IPS DF 6.9 (cell line): ENCODE measurements around the gene ITPKB.

ENCODE experiments used
- DNase-seq: peaks from one replicate; pipeline ENCODE4 v3.0.0-alpha.2; 2013; ENCODE audit warnings: low read depth, low spot score
- H3K27ac ChIP-seq: one replicate; pipeline ENCODE4 v1.5.1; 2013; ENCODE audit warnings: low read length, control low read depth
- H3K27me3 ChIP-seq: 2 replicates; pipeline ENCODE4 v1.6.1; 2013; ENCODE audit warnings: mild to moderate bottlenecking, low read length; ENCODE audit not compliant: control insufficient read depth, insufficient read depth
- H3K36me3 ChIP-seq: 2 replicates; pipeline ENCODE4 v1.6.1; 2013; ENCODE audit warnings: low read length; ENCODE audit not compliant: control insufficient read depth, insufficient read depth
- H3K4me1 ChIP-seq: 2 replicates; pipeline ENCODE4 v1.6.1; 2013; ENCODE audit warnings: low read length; ENCODE audit not compliant: control insufficient read depth, insufficient read depth
- H3K4me3 ChIP-seq: 2 replicates; pipeline ENCODE4 v1.5.1; 2013; ENCODE audit warnings: mild to moderate bottlenecking, low read length
- H3K9me3 ChIP-seq: 2 replicates; pipeline ENCODE4 v1.6.1; 2013; ENCODE audit warnings: low read length, inconsistent platforms; ENCODE audit not compliant: control insufficient read depth, insufficient read depth
- WGBS: extraction: QIAGEN DNeasy Blood & Tissue Kit; methylation state at CpG from one replicate; pipeline ENCODE4 v1.1.7; 2013; ENCODE audit warnings: mixed read lengths, missing lambda C conversion rate; ENCODE audit not compliant: insufficient read length, insufficient coverage; 5-methylcytosine and 5-hydroxymethylcytosine counted together

ITPKB gene

GRCh38 chr1:226686440-226687425 lies 52.3 kb downstream of the ITPKB start:
- H3K4me1 ChIP-seq = 0 out of 2 replicates have a peak, but pooled peaks cover 3% of the 10 kb centered on the region
- no peak overlapping the region for H3K27ac ChIP-seq
- H3K27me3 ChIP-seq = no peaks in the 10 kb centered on the region
- H3K36me3 ChIP-seq = no peaks in the 10 kb centered on the region
- H3K4me3 ChIP-seq = no peak overlapping the region
- no peaks in the 10 kb centered on the region for H3K9me3 ChIP-seq
- no peak for DNase-seq
- WGBS = no CpG with 5 or more reads among the region's 12 CpGs

- peaks cover 11% of the 10 kb centered on the region; the same call in 1 of the 2 replicates for H3K4me1 ChIP-seq
- H3K4me3 ChIP-seq = no peak overlapping the region
- H3K27me3 ChIP-seq = no peaks in the 10 kb centered on the region; the same call in 1 of the 2 replicates
- H3K27ac ChIP-seq = no peak overlapping the region
- DNase-seq = no peak
- WGBS = no CpG with 5 or more reads among the region's 11 CpGs
- no peaks in the 10 kb centered on the region for H3K9me3 ChIP-seq
- no peaks in the 10 kb centered on the region for H3K36me3 ChIP-seq
Measured at GRCh38 chr1:226685196-226685820, 53.8 kb downstream of the ITPKB start.

- Histone ChIP-seq H3K4me3 (no peak overlapping the region), H3K27ac (no peak overlapping the region), H3K9me3 (no peaks in the 10 kb centered on the region), H3K27me3 (no peaks in the 10 kb centered on the region; the same call in 1 of the 2 replicates), H3K36me3 (no peaks in the 10 kb centered on the region), H3K4me1 (peaks cover 11% of the 10 kb centered on the region; the same call in 1 of the 2 replicates)
- DNase-seq = no peak
- no CpG with 5 or more reads among the region's 7 CpGs for WGBS
Measured at GRCh38 chr1:226684026-226684425, 55.1 kb downstream of the ITPKB start.

GRCh38 chr1:226682871-226683814 lies 55.9 kb downstream of the ITPKB start:
- no CpG with 5 or more reads among the region's 9 CpGs for WGBS
- no peaks in the 10 kb centered on the region; the same call in 1 of the 2 replicates for H3K27me3 ChIP-seq
- peaks cover 8% of the 10 kb centered on the region; the same call in 1 of the 2 replicates for H3K4me1 ChIP-seq
- no peak overlapping the region for H3K27ac ChIP-seq
- no peaks in the 10 kb centered on the region for H3K36me3 ChIP-seq
- DNase-seq = no peak
- no peak overlapping the region for H3K4me3 ChIP-seq
- H3K9me3 ChIP-seq = no peaks in the 10 kb centered on the region

GRCh38 chr1:226681652-226682493 lies 57.2 kb downstream of the ITPKB start:
- H3K9me3 ChIP-seq = no peaks in the 10 kb centered on the region
- H3K36me3 ChIP-seq = no peaks in the 10 kb centered on the region
- DNase-seq = no peak
- H3K4me1 ChIP-seq = peaks cover 8% of the 10 kb centered on the region; the same call in 1 of the 2 replicates
- no peak overlapping the region for H3K27ac ChIP-seq
- no peaks in the 10 kb centered on the region; the same call in 1 of the 2 replicates for H3K27me3 ChIP-seq
- no peak overlapping the region for H3K4me3 ChIP-seq
- no CpG with 5 or more reads among the region's 4 CpGs for WGBS

- DNase-seq = no peak
- Histone ChIP-seq H3K36me3 (no peaks in the 10 kb centered on the region), H3K27ac (no peak overlapping the region), H3K9me3 (no peaks in the 10 kb centered on the region), H3K4me1 (peaks cover 8% of the 10 kb centered on the region; the same call in 1 of the 2 replicates), H3K4me3 (no peak overlapping the region), H3K27me3 (no peaks in the 10 kb centered on the region; the same call in 1 of the 2 replicates)
- WGBS = no CpG with 5 or more reads among the region's 5 CpGs
Measured at GRCh38 chr1:226680653-226681052, 58.4 kb downstream of the ITPKB start.

GRCh38 chr1:226679853-226680516 lies 59.1 kb downstream of the ITPKB start:
- H3K4me1 ChIP-seq = peaks cover 10% of the 10 kb centered on the region; the same call in 1 of the 2 replicates
- no CpG with 5 or more reads among the region's 22 CpGs for WGBS

GRCh38 chr1:226679262-226679661 lies 59.8 kb downstream of the ITPKB start:
- peaks cover 10% of the 10 kb centered on the region; the same call in 1 of the 2 replicates for H3K4me1 ChIP-seq

More at GRCh38 chr1:226679853-226680516, 59.1 kb downstream of the ITPKB start:
- no peaks in the 10 kb centered on the region for H3K9me3 ChIP-seq
- peak; percentile 94 for DNase-seq
- no peak overlapping the region for H3K27ac ChIP-seq
- H3K4me3 ChIP-seq = peak overlapping the region; percentile 4; the same call in 1 of the 2 replicates
- H3K27me3 ChIP-seq = no peaks in the 10 kb centered on the region; the same call in 1 of the 2 replicates
- H3K36me3 ChIP-seq = no peaks in the 10 kb centered on the region

GRCh38 chr1:226678701-226679100 lies 60.4 kb downstream of the ITPKB start:
- Histone ChIP-seq H3K36me3 (no peaks in the 10 kb centered on the region), H3K4me3 (no peak overlapping the region), H3K27ac (no peak overlapping the region), H3K4me1 (peaks cover 10% of the 10 kb centered on the region; the same call in 1 of the 2 replicates), H3K27me3 (no peaks in the 10 kb centered on the region; the same call in 1 of the 2 replicates), H3K9me3 (no peaks in the 10 kb centered on the region)
- DNase-seq = no peak
- whole genome bisulfite sequencing = no CpG with 5 or more reads among the region's 8 CpGs

More at GRCh38 chr1:226679262-226679661, 59.8 kb downstream of the ITPKB start:
- H3K36me3 ChIP-seq = no peaks in the 10 kb centered on the region
- no peaks in the 10 kb centered on the region for H3K9me3 ChIP-seq
- H3K27ac ChIP-seq = no peak overlapping the region
- H3K27me3 ChIP-seq = no peaks in the 10 kb centered on the region; the same call in 1 of the 2 replicates
- WGBS = no CpG with 5 or more reads among the region's 2 CpGs
- no peak for DNase-seq
- H3K4me3 ChIP-seq = no peak overlapping the region
